ENCODE results near the gene RNF130.
"Not testable (repeated sequence)": the region's sequence is repeated elsewhere in the genome, so short reads cannot be mapped to it uniquely, and the experiment has no call there.

Gene RNF130

DNA sequence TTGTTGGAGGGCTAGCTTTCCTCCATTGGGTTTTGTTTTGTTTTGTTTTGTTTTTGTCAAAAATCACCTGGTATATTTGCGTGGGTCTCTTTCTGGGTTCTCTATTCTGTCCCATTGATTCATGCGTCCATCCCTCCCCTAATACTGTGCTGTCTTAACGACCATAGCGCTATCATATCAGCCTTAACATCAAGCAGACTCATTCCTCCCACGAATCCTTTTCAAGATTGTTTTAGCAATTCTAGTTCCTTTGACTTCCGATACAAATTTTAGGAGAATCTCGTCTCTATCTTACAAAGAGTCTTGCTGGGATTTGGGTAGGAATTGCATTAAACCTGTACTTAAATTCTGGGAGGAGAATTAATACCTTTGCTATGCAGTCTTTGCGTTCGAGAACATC, 31.1 kb upstream of the RNF130 start:
- no peak for DNase-seq

DNA sequence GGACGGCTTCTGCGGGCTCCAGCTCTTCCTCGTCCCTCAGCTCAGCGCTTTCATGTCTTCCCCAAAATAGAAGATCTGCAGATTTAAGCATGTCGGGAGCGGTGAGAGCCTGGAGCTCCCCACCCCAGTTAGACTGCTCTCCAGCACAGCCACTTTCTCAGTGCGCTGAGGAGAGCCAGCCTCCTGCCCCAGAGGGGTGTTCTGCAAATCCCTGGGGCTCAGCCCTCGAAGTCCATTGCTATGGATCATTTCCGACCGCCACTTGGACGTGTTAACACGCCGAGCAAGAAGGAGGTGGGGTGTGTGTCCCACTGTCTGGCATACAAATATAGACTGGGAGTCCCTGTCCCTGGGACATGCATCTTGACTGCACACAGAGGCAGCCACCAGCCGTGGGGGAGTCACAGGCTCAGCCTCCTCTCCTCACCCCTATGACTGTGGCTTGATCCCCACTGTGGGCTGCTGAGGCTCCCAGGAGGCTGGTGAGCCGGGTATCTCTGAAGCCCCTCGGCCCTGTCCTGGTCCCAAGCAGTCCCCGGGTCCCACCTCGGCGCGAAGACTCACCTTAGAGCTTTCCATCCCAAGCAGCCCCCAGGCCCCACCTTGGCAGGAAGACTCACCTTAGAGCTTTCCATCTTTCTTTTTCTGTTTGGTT, 30.0 kb upstream of the RNF130 start:
- DNase-seq: no peak

DNA sequence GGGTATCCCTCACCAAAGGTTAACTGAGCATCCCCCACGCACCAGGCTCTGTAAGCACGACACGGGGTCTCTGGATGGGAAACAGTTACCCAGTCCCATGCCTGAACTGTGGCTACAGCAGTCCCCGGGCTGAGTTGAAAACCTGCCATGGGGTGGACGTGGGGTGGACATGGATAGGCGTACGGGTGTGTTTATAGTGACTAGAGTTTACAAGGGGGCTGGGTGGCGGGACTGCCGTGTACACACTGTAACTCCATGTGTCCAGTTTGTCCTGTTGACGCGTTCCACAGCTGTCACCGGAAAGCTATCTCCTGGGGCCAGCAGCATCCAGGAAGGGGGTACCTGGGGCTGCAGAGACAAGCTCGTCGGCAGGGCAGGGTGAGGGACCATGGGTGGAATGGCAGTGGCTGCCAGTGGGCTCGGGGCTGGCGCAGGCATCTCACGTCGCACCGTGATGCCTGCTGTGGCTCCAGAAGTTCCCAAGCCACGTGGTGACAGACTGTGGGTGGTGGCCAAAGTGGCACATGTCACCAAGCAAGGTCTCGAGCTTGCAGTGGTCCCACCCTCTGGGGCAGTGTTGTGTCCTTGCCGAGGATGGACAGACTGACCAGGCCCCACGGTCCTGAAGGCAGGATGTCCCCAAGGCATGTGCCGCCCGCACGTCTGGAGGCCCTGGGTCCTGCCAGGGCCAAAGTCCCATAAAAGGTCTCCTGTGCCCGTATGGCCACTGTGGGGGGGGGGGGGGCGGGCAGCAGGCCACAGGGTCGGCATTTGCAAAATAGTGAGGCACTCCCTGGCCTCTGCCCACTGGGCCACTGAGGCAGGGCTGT, 29.3 kb upstream of the RNF130 start:
- DNase-seq: no peak

DNA sequence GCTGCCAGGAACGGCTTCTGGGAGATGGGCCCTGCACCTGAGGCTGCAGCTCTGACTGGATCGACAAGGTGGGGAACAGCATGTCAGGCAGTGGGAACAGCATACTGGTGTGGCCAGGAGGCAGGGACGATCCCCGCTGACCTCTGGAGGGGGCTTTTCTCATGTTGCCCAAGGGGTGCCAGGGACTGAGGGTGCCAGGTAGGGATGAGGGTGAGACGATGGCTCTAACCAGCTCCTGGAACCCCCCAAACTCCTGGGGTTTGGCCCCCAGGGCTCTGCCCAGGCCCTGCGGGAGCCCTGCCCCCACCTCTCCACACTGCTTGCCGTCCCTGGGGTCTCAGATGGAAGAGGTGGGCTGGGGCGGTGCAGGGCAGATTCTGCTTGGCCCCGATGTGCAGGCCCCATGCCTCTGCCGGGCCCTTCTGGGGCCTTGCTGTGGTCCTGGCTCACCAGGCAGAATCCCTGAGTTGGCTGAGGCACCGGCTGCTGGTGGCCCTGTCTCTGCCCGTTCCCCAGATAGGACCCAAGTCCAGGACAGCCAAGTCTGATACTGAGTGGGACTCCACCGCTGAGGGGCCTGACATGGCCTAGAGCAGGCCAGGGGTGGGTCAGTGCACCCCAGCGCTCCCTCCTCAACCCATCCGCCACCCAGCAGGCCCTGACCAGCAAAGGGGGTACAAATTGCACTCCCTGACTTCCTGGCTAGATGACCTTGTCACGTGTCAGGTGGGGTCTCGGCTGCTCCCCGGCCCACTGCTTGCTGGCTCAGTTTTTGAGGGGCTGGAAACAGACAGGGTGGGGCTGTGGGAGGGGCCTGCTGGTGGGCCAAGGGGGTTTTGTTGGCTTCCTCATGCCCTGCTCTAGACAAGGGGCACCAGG, 28.4 kb upstream of the RNF130 start:
- no peak for DNase-seq

DNA sequence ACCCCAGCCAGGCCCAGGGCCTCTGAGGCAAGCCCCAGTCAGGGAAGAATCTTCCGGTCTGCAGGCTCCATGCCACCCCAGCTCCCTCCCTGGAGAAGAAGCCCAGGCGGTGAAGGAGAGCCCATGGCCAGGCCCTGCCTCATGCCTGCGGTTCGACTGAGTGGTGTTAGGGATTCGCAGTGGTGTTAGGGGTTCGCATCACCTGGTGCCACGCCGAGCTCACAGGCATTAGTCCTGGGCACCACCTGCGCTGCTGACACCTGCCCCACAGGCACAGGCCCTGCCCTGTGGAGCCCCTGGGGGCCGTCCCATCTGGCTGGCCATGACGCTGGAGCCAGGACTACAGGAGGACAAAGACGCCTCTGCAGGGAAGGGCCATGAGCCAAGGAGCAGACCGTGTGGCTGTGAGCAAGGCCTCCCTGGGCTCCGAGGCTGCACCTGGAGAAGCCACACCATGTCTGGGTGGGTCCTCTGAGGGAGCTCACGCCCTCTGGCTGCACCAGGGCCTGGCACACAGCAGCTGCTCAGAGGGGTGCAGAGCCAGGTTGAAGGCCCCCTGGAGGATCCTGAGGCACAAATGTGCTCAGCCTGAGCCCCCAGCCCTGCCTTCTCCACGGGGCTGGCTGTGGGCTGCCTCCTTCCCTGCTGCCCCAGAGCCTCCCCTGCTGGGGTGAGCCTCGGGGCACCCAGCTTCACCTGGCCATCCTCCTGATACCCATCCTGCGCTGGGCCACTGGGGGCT, 27.6 kb upstream of the RNF130 start:
- DNase-seq: no peak

DNA sequence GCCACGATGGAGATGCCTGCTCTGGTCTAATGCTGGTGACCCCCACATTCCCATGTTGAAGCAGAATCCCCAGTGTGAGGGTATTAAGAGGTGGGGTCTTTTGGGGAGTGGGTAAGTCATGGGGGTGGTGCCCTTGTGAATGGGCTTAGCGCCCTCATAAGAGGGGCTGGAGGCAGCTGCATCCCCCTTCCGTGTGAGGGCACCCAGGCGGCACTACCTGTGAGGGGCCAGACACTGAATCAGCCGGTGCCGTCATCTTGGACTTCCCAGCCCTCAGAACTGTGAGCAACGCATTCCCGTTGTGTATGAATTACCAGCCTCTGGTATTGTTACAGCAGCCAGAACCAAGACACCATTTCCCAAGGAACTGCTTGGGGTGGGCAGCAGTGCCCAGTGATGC, 27.0 kb upstream of the RNF130 start:
- no peak for DNase-seq

DNA sequence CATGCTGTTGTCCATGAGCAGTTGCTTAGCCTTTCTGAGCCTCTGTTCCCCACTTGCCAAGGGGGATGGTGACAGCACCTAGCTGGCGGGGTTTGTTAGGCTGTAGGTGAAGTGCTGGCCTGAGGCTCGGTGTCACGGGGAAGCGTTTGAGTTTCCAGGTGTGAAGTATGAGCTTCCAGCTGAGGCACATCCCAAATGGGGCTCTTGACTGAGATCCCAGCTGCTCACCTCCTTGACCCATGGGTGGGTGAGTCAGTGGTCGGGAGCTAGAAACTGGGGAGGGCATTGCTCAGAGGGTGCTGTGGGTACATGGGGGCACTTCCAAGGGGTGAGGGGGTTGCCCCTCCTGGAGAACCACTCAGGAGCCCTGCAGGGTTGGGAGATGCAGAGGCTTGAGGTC, 26.4 kb upstream of the RNF130 start:
- DNase-seq: no peak

DNA sequence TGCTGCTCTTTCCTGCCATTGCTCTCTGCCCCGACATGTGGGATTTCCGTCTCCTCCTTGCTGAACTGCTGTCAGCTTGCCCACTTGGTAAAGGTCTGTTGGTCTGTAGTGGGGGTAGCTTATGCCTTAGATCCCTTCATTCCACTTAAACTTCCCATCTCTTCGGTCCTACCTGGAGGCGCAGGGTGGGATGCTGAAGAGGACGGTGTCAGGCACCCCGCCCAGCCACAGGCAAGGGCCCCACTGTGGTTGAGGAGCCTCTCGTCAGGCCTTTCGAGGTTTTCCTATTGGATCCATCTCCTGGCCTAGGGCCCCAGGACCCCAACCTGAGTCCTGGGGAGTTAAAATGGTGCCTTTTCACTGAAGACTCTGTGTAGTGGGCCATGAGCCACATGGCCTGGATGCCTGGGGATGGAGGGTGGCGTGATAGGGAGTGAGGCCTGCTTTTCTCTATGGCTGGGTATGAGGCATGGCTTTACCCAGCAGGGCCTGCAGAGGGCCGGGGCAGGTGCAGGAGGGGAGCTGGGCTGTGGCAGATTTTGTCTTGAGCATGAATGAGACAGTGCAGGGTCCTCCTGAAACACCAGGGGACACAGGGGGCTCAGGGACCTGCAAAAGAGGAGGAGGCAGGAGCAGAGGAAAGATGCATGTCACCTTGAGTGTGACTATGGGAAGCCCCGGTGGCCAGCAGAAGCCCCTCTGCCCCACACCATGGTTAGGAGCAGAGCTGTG, 25.8 kb upstream of the RNF130 start:
- no peak for DNase-seq

DNA sequence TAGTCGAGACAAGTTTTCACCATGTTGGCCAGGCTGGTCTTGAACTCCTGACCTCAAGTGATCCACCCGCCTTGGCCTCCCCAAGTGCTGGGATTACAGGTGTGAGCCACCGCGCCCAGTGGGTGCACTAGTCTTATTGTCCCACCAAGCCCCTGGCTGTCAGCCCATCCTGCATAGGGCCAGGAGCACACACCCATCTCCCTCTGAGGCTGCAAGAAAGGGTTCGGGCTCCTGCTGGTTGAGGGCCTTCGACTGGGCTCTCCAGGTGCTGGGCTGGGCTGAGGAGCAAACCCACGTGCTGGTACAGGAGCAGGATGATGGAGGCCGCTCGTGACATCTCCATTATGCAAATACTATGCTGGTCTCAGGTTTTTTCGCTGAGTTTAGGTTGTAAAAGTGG, 25.1 kb upstream of the RNF130 start:
- no peak for DNase-seq

DNA sequence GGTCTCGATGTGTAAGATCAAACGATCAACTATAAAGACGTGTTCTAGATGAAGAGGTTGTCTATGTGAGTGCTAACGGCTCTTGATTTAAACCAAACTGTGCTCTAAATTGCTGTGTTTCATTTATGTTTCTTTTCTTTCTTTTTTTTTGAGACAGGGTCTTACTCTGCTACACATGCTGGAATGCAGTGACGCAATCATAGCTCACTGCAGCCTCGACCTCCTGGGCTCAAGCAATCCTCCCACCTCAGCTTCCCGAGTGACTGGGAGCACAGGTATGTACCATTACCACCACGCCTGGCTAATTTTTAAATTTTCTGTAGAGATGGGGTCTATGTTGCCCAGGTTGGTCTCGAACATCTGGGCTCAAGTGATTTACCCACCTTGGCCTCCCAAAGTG, 24.0 kb upstream of the RNF130 start:
- DNase-seq: no peak

DNA sequence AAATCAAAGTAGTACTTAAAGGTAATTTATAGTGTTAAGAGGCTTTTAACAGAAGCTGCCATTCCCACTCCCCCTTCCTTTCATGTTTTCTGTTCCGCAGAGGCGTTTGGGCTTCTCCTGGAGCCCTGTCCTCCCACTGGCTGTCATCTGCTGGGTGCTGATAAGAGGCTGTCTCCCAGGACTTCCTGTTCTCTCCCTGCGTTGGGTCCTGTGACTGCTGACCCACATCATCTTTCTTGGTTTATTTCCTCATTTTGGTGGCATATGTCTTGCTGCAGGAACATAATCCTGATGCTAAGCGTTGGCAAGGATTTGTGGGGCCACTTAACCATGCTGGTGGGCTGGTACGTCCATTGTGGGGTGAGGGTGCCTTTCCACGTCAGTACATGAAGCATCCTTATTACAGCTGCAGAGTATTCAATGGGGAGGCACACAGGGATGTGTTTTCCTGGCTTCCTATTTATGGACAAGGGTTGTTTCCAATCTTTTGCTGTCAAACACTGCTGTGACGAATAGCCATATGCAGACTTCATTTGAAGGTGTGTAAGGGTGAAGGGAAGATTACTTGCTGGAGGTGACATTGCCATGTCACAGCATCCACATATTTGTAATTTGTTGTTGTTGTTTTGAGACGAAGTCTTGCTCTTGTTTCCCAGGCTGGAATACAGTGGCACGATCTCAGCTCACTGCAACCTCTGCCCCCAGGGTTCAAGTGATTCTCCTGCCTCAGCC, 22.3 kb upstream of the RNF130 start:
- DNase-seq: no peak

DNA sequence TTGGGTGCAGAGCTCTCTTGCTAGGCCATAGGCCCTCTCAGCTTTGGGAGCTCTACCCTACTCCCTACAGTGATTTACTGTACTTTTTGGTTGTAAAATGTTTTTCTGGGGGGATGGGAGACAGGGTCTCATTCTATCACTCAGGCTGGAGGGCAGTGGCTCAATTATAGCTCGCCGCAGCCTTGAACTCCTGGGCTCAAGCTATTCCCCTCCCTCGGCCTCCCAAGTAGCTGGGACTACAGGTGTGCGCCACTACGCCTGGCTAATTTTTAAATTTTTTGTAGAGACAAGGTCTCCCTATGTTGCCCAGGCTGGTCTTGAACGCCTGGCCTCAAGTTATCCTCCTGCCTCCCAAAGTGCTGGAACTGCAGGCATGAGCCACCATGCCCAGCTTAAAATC, 21.7 kb upstream of the RNF130 start:
- no peak for DNase-seq

DNA sequence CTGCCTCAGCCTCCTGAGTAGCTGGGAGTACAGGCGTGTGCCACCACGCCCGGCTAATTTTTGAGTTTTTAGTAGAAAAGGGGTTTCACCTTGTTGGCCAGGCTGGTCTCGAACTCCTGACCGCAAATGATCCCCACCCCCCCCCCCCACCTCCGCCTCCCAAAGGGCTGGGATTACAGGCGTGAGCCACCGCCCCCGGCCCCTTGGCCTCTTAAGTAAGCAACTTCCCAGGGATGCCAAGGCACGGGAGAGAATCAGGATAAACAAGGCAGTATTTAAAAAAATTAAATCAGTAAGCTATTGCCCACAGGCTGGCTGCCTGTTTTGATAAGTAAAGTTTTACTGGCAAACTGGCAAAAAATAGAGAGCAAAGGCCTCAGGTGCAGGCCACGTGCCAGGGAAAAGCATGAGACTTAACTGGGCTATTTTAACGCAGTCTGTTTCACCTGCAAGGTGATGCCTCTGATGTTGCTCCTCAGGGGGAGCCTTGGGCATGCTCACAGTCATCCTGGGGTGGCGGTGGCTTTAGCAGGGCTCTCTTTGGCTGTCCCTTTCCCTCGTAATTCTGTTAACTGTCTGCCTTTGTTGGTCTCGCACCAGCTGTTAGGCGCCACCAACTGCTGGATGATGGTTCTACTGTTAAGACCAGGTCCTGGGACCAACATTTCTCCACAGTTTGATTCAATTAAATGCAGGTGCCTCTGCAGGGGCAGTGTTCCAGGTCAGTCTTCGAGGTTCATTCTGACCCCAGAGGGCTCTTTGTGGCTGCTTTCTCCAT, 19.4 kb upstream of the RNF130 start:
- DNase-seq: peak; percentile 7 to 55

DNA sequence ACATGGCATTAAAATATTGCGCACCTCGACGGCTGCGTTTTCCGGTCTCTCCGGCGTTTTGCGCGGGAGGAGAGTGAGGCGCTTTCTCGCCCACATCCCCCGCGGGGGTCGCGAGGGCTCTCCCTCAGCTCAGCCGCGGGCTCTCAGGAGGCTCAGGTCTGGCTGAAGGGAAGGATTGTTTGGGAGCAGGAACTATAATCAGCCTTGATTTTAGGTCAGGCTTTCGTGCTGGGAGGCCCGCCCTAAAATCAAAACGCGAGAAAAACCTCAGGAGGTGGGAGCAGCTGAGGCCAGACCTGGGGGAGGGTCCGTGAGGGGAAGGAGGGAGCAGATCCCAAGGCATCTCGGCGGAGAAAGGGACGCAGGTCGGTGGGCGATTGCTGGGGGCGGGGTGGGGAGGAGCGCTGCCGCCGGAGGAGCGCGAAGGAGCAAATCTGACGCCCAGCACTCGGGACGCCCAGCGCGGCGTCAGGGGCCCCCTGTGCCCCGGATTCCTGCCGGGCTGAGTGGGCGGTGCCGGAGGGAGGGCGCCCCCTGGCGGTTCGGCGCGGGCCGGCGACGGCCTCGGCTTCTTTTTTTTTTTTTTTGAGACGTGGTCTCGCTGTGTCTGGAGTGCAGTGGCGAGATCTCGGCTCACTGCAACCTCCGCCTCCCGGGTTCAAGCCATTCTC, 18.7 kb upstream of the RNF130 start:
- peak; percentile 9 to 40 for DNase-seq

DNA sequence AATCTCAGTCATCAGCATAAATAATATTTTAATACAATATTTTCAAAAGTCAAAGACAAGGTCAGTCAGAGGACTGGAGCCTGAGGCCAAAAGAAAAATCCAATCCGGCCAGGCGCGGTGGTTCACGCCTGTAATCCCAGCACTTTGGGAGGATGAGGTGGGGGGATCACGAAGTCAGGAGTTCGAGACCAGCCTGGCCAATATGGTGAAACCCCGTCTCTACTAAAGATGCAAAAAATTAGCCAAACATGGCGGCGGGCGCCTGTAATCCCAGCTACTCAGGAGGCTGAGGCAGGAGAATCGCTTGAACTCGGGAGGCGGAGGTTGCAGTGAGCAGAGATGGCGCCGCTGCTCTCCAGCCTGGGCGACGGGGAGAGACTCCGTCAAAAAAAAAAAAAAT, 18.1 kb upstream of the RNF130 start:
- DNase-seq: not testable (repeated sequence)

DNA sequence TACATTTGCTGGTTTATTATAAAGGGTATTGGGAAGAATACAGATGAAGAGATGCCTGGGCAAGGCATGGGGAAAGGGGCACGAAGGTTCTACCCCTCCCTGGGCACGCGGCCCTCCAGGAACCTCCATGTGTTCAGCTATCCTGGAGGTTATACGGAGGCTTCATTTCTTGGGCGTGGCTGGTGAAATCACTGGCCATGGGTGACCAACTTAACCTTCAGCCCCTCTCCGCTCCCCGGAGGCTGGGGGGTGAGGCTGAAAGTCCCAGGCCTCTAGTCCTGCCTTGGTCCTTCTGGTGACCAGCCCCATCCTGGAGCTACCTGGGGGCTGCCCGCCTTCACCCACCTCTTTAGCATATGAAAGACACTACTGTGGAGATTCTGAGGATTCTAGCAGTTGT, 17.0 kb upstream of the RNF130 start:
- DNase-seq: no peak

DNA sequence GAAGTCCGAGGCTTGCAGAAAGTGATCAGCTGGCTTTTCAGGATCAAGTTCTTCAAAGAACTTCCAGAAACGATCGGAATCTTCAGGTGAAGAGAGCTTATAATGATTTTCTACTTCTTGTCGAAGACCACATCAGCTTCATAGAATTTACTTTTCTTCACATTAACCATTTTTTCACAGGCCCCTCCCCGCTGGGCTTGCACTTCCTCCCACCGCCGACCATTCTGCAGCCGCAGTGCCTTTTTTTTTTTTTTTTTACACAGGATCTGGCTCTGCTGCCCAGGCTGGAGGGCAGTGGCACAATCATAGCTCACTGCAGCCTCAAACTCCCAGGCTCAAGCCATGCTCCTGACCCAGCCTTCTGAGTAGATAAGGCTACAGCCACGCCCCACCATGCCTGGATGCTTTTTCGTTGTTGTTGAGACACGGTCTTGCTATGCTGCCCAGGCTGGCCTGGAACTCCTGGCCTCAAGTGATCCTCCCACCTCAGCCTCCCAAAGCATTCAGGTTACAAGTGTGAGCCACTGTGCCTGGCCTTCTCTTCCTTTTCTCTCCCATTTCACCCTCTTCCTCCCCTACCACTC, 15.3 kb upstream of the RNF130 start:
- no peak for DNase-seq

DNA sequence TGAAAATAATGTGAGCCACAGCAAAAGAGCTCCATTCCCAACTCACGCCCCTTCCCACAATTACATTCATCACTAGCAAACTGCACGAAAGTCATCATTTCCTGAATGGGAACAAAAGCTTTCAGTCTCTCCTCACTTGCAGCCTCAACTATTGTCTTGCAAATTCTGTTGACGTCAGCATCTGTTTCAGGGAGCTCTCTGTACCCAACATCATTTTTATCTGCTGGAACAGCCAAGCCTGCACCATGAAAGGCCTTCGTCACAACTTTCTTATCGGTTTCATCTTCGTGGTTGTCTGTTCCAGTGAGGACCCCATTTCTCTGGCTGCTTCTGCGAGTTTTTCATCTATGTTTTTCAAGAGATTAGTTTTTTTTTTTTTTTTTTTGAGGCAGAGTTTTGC, 14.3 kb upstream of the RNF130 start:
- DNase-seq: no peak

All from NCI-H2081 (cell line).